ENCODE measurements around the gene VPS37D. TPM values are rescaled to one million over a fixed set of nuclear protein-coding genes. Genes with fewer than 3 reads are reported as not detected.

The VPS37D gene
- total RNA-seq, 1 donor: 5.8 TPM

DNA sequence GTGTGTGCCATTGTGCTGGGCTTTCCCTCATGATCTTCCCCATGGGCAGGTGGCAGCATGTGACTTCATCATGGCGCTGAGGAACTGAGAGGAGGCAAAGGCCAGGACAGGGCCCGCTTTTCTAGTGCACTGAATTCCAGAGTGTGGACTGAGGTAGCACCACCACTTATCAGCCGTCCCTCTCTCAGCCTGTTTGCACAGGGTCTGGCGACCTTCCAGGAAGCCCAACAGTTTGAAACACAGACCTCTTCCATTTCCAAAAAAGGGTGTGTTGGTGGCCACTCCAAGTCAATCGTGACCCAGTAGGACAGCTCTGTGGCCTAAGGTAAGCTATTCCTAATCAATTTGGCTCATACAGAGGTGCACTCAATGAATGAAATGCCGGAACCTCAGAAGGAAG, 11.2 kb downstream of the VPS37D start:
- TF ChIP-seq, protein P1, sequence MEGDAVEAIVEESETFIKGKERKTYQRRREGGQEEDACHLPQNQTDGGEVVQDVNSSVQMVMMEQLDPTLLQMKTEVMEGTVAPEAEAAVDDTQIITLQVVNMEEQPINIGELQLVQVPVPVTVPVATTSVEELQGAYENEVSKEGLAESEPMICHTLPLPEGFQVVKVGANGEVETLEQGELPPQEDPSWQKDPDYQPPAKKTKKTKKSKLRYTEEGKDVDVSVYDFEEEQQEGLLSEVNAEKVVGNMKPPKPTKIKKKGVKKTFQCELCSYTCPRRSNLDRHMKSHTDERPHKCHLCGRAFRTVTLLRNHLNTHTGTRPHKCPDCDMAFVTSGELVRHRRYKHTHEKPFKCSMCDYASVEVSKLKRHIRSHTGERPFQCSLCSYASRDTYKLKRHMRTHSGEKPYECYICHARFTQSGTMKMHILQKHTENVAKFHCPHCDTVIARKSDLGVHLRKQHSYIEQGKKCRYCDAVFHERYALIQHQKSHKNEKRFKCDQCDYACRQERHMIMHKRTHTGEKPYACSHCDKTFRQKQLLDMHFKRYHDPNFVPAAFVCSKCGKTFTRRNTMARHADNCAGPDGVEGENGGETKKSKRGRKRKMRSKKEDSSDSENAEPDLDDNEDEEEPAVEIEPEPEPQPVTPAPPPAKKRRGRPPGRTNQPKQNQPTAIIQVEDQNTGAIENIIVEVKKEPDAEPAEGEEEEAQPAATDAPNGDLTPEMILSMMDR (IDR thresholded peaks at IDR 0.05; ENCODE audit: extremely low read depth, low read depth, low read length): no peak
- no peak overlapping the region for H2AFZ ChIP-seq (ENCODE audit: low read length)
- H3K27me3 ChIP-seq (ENCODE audit: insufficient read depth, low read length): no peaks in the 10 kb centered on the region
- no peaks in the 10 kb centered on the region for H3K9me3 ChIP-seq (ENCODE audit: low read depth, low read length)
- H3K36me3 ChIP-seq (ENCODE audit: insufficient read depth, low read length): peaks cover 12% of the 10 kb centered on the region
- H3K4me2 ChIP-seq (ENCODE audit: insufficient read depth, low read length): no peak overlapping the region
- no peak overlapping the region for H3K27ac ChIP-seq (ENCODE audit: low read depth, low read length)
- H3K79me2 ChIP-seq (ENCODE audit: insufficient read depth, low read length): peaks cover 50% of the 10 kb centered on the region
- H4K20me1 ChIP-seq (ENCODE audit: insufficient read depth, low read length): peaks cover 25% of the 10 kb centered on the region
- peaks cover 22% of the 10 kb centered on the region for H3K4me1 ChIP-seq (ENCODE audit: insufficient read depth, low read length)
- peak; percentile 26 for DNase-seq (ENCODE audit: insufficient read length, low spot score, missing footprints)
- H3K4me3 ChIP-seq (ENCODE audit: insufficient read depth, low read length): no peak overlapping the region

DNA sequence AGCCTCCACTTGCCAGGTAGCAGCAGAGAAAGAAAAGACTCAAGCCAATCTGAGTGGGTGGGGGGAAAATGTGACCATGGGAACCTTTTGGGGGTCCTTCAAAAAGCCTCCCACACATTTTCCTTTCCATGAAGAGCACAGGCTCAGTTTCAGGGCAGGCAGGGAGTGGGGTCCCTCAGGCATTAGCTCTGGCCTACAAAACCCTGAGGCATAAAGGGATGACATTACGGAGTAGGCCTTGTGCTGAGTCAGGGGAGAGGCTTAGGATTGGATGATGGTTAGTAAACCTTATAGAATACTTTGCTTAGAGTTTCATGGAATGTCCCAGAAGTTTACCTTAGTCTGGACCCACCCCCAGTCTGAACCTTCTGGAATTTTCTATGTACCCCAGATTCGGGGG, 12.1 kb downstream of the VPS37D start:
- Histone ChIP-seq H3K36me3 (ENCODE audit: insufficient read depth, low read length) (peaks cover 12% of the 10 kb centered on the region), H4K20me1 (ENCODE audit: insufficient read depth, low read length) (peaks cover 25% of the 10 kb centered on the region), H3K27me3 (ENCODE audit: insufficient read depth, low read length) (no peaks in the 10 kb centered on the region), H2AFZ (ENCODE audit: low read length) (no peak overlapping the region), H3K4me3 (ENCODE audit: insufficient read depth, low read length) (no peak overlapping the region), H3K4me2 (ENCODE audit: insufficient read depth, low read length) (no peak overlapping the region), H3K9me3 (ENCODE audit: low read depth, low read length) (no peaks in the 10 kb centered on the region), H3K27ac (ENCODE audit: low read depth, low read length) (no peak overlapping the region), H3K79me2 (ENCODE audit: insufficient read depth, low read length) (peaks cover 59% of the 10 kb centered on the region), H3K4me1 (ENCODE audit: insufficient read depth, low read length) (peaks cover 26% of the 10 kb centered on the region)
- TF ChIP-seq, protein P1 (IDR thresholded peaks at IDR 0.05; ENCODE audit: extremely low read depth, low read depth, low read length): no peak
- DNase-seq (ENCODE audit: insufficient read length, low spot score, missing footprints): peak; percentile 26

DNA sequence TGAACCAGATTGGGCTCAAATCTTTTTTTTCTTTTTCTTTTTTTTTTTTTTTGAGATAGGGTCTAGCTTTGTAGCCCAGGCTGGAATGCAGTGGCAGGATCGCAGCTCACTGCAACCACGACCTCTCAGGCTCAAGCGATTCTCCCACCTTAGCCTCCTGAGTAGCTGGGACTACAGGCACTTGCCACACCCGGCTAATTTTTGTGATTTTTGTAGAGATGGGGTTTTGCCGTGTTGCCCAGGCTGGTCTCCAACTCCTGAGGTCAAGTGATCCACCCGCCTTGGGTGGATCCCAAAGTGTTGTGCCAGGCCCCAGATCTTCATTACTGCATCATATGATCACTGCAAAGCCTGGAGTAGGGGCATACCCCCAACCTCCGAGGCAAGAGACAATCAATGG, 12.9 kb downstream of the VPS37D start:
- Histone ChIP-seq H3K4me1 (ENCODE audit: insufficient read depth, low read length) (peaks cover 26% of the 10 kb centered on the region), H4K20me1 (ENCODE audit: insufficient read depth, low read length) (peaks cover 25% of the 10 kb centered on the region), H3K9me3 (ENCODE audit: low read depth, low read length) (no peaks in the 10 kb centered on the region), H3K27ac (ENCODE audit: low read depth, low read length) (no peak overlapping the region), H3K36me3 (ENCODE audit: insufficient read depth, low read length) (peaks cover 12% of the 10 kb centered on the region), H2AFZ (ENCODE audit: low read length) (no peak overlapping the region), H3K27me3 (ENCODE audit: insufficient read depth, low read length) (no peaks in the 10 kb centered on the region), H3K4me2 (ENCODE audit: insufficient read depth, low read length) (no peak overlapping the region), H3K4me3 (ENCODE audit: insufficient read depth, low read length) (peak overlapping the region; percentile 96), H3K79me2 (ENCODE audit: insufficient read depth, low read length) (peaks cover 66% of the 10 kb centered on the region)
- DNase-seq (ENCODE audit: insufficient read length, low spot score, missing footprints): no peak
- TF ChIP-seq, protein P1 (IDR thresholded peaks at IDR 0.05; ENCODE audit: extremely low read depth, low read depth, low read length): no peak

DNA sequence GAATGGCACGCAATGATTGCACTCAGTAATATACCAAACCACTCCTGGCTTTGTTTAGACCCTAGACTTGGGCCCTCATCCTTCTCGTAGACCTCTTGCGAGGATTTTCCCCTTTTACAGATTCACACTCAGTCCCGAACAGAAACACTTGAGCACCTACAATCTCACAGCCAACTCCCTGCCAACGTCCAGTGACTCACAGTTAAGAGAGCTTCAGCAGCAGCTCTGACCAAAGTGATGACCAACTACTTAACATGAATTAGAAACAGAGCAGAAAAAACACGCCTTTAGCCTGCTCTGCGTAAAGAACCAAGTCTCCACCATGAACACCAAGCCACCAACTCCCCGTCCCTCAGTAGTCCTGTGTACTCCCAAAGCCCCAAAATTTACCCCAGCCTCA, 13.4 kb downstream of the VPS37D start:
- H3K4me2 ChIP-seq (ENCODE audit: insufficient read depth, low read length): peak overlapping the region; percentile 81
- H3K4me3 ChIP-seq (ENCODE audit: insufficient read depth, low read length): peak overlapping the region; percentile 96
- DNase-seq (ENCODE audit: insufficient read length, low spot score, missing footprints): peak; percentile 90
- no peak overlapping the region for H3K27ac ChIP-seq (ENCODE audit: low read depth, low read length)
- H3K9me3 ChIP-seq (ENCODE audit: low read depth, low read length): no peaks in the 10 kb centered on the region
- peaks cover 25% of the 10 kb centered on the region for H4K20me1 ChIP-seq (ENCODE audit: insufficient read depth, low read length)
- H3K79me2 ChIP-seq (ENCODE audit: insufficient read depth, low read length): peaks cover 69% of the 10 kb centered on the region
- TF ChIP-seq, protein P1 (IDR thresholded peaks at IDR 0.05; ENCODE audit: extremely low read depth, low read depth, low read length): no peak
- H3K36me3 ChIP-seq (ENCODE audit: insufficient read depth, low read length): peaks cover 12% of the 10 kb centered on the region
- no peaks in the 10 kb centered on the region for H3K27me3 ChIP-seq (ENCODE audit: insufficient read depth, low read length)
- H2AFZ ChIP-seq (ENCODE audit: low read length): no peak overlapping the region
- H3K4me1 ChIP-seq (ENCODE audit: insufficient read depth, low read length): peaks cover 26% of the 10 kb centered on the region

Data from osteoblast (primary cell).